Gastrocnemius medialis (tissue), 4 donors: ENCODE results near the gene PRKD2.

Experiments
- CTCF ChIP-seq, 5 experiments: fragments of 450-650 bp in 3 of 5; fragments of 200-600 bp in 2 of 5; sonication (generic) in 2 of 5; IDR thresholded peaks in 4 of 5; conservative IDR thresholded peaks in 1 of 5; 1 replicate in 4 of 5; 2 replicates in 1 of 5; pipeline ENCODE4 v1.5.1; 2016 to 2019; ENCODE audit warnings: antibody characterized with exemption in 5 of 5, mild to moderate bottlenecking in 3 of 5, moderate library complexity in 3 of 5
- POLR2A ChIP-seq, 2 donors: fragments of 450-650 bp; IDR thresholded peaks; one replicate each; pipeline ENCODE4 v1.6.1; 2017; ENCODE audit warnings: antibody characterized with exemption in 2 of 2, mild to moderate bottlenecking in 2 of 2, moderate library complexity in 2 of 2

GRCh38 chr19:46737761-46738171 lies 20.9 kb upstream of the PRKD2 start:
- TF ChIP-seq POLR2A (IDR thresholded peaks at IDR 0.05) = no peak
- TF ChIP-seq CTCF (IDR thresholded peaks at IDR 0.05 in 4 of 5, conservative IDR thresholded peaks at IDR 0.05 in 1 of 5) = no peak
